Myocyte (in vitro differentiated cells): ENCODE results near the gene PNKP. TPM values are rescaled to one million over a fixed set of nuclear protein-coding genes. Genes with fewer than 3 reads are reported as not detected.
A peak's percentile ranks its signal among the peaks of the same experiment; 100 is the strongest.

Experiments
- DNase-seq: peaks from one replicate; pipeline ENCODE4 v3.0.0-alpha.2; 2012; ENCODE audit warnings: low read depth
- total RNA-seq: library from RNA; depleted of rRNA; stranded (reverse); fragments of >200 nt; gene quantifications from 2 replicates; pipeline ENCODE4 v1.2.3, GENCODE V29; 2014

Gene PNKP
- total RNA-seq, 1 donor from 2014 or later, result 31.1 TPM

DNA sequence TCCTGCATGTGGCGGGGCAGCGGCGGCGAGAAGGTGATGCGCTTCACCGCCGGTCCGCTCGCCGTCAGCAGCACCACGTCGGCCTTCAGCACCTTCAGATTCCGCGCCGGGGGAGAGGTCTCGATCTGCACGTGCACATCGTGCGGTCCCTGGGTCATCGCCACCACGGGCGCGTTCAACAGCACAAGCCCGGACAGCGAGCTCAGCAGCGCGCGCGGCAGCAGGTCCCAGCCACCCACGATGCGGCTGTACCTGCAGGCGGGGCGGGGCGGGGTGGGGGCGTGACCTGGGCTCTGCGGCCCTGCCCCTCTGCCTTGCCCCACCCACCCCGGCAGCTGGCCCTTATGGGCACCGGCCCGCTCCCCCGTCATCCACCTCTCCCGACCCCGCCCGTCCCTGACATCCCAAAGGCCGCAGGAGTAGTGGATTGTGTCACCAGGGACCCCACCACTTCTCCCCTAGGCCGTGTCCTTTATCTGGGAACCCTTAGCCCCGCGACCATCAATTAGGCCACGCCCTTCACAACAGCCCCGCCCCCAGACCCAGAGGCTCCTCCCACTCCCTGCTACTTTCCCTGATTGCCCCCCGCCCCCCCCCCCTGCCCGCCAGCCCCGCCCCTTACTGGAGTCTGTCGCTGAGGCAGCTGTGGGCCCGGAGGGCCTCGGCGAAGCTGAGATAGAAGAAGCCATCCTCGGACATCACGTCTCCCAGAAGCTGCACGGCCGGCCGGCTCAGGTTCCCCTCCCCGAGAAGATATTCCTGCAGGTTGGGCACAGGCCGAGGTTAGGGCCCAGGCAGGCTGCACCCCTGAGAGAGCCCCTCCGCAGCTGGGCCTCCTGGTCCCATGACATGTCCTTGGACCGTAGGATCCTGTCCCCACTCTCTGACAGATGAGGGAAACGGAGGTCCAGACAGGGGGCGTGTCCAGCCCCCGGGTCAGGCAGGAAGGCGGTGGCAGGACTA, 23.3 kb upstream of the PNKP start:
- no peak for DNase-seq

DNA sequence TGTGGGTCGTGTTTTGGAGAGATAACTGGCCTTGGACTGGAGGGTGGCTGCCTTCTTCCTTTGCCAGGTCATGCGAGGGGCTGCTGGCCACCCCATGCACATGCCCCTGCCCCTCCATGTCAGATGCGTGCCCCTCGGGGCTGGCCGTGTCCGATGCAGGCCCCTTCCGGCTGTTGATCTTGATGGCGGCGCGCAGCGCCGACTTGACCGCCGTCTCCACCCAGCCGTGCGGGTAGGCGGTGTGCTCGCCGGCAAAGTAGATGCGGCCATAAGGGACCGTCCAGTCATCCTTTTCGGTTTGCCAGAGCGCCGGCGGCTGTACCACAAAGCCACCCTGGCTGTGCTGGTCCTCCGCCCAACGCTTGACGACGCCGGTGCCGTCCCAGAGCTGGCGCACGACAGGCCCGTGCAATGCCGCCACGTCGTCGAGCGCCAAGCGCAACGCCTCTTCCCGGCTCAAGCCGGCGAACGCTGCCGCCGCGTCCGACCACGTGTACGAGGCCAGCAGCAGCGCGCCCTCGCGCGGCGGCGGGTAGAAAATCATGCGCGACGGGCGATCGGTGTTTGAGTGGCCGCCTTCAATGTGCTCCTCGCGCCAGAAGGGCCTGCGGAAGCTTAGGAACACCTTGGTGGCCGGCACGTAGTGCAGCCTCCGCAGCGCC, 22.4 kb upstream of the PNKP start:
- no peak for DNase-seq

DNA sequence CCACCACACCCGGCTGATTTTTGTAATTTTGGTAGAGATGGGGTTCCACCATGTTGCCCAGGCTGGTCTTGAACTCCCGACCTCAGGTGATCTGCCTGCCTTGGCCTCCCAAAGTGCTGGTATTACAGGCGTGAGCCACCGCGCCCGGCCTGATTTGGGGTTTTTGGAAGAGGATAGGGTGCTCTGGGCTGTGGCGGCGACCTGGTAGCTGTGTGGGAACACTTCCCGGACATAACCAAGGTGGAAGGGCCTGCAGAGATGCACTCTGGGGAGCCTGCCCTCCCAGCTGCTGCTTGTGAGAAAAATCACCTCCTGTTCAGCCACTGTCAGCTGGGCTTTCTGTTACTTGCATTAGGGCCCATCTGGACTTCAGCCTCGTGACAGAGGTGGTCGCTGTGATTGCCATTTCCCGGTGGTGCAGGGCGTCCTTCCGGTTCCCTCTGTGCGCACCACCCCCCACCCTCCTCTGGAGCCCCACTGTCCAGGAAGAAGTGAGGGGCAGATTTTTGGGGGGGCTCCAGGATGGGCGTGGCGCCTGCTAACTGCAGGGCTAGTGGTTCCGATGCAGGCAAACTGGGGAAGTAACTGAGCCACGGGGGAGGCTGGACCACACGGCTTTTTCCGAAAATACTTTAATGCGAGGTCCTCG, 21.8 kb upstream of the PNKP start:
- no peak for DNase-seq

DNA sequence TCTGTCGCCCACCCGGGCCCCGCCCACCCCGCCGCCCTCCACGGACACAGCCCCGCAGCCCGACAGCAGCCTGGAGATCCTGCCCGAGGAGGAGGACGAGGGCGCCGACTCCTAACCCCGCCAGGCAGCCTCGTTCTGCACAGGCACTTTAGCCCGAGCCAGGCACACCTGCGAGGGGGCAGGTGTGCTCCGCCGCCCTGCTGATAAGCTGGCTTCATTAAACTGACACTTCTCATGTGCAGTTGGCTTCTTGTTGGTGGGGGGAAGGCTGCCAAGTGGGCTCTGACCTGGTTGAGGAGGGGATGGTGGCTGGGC, 21.1 kb upstream of the PNKP start:
- DNase-seq, result no peak

DNA sequence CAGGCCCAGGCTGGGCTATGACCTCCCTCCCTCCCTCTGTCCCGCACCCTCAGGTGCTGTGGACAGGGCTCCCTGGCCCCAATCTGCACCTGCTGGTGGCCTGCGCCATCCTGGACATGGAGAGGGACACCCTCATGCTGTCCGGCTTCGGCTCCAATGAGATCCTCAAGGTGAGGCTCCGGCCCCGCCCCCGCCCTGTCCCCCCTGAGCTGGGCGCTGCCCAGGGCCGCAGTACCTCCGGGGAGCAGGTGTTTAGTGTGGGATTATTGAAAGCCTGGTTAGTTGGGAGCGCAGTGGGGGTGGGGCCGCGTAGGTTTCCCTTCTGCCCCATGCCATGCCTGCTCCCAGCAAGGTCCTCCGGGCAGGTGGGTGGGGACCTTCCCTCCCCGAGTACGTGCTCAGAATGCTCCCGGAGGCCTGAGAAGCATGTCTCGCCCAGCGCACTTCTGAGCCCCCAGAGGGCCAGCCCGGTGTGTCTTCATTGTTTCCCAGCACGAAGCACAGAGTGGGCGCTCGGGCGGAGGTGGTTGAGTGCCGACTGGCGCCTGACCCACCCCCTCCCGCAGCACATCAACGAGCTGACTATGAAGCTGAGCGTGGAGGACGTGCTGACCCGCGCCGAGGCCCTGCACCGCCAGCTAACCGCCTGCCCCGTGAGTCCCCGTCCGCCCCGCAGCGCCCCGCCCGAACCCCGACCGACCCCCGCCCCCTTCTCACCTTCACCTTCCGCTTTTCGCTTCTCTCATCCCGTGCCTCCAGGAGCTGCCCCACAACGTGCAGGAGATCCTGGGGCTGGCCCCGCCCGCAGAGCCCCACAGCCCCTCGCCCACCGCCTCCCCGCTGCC, 20.5 kb upstream of the PNKP start:
- DNase-seq, result no peak

DNA sequence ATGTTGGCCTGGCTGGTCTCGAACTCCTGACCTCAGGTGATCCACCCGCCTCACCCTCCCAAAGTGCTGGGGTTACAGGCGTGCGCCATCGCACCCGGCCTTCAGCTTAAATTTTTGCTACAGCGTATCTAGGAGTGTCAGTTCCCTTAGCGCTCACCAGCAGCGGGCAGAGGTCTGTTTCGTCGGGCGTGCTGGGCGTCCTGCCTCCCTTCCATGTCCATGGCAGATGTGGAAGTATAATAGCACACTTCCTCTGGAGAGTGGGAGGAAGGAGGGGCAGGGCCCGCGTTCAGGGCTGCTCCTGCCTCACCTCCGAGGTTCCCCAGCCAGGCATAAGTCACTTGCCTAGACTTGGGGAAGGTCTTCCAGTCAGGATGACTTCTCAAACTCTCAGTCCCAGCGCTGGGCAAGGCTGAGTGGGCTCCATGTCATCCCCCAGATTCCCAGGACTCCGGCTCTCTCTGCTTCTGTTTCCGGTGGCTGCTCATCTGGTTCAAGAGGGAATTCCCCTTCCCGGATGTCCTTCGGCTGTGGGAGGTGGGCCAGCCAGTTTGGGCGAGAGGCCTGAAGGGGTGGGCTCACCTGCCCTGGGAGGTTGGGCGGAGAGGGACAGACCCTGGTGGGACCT, 19.8 kb upstream of the PNKP start:
- DNase-seq, result no peak

DNA sequence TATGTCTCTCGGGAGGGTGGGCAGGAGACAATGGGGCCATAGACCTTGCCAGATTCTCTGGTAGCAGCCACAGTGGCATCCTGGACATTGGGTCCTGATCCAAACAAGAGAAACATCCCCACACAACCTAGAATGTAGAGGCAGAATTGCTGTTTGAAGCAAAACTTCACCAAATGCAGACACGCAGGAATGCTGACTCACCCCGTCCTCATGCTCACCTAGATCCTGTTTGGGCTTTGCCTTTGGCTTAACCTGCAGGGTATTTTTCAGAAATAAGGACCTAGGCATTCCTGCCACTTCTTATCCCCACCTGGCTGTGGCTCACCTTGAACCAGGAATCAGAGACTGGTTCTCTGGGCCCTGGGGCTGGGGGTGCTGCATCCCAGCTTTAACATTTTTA, 17.4 kb upstream of the PNKP start:
- DNase-seq, result no peak

DNA sequence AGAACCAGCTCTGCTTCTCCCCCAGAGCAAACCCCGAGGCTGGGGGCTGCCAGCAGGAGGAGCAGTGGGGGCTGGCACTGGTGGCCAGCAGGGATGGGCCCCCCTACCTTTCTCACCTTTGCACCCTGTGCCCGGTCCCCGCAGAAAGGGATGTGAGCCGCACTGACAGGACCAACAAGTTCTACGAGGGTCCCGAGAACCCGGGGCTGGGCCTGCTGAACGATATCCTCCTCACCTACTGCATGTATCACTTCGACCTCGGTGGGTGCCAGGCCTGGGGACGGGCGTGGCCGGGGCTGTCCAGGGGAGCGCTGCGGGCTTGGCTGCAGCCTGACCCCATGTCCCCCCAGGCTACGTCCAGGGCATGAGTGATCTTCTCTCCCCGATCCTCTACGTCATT, 16.7 kb upstream of the PNKP start:
- no peak for DNase-seq

DNA sequence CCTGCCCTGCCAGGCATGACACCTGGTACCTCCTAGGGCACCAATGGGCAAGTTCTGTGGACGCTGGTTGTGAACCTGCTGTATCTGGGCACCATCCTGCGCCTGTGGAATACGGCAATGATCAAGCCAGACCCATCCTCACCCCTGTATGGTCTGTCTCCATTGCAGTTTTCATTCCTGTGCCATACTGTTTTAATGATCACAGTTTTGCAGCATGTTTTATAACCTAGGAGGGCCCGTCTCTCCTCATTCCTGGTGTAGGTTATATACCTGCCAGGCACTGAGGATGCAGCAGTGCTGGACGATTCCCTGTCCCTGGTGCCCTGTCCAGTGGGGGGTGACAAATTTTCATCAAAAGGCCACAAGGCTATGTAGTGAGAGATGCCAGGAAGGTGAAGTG, 15.7 kb upstream of the PNKP start:
- DNase-seq, result no peak

DNA sequence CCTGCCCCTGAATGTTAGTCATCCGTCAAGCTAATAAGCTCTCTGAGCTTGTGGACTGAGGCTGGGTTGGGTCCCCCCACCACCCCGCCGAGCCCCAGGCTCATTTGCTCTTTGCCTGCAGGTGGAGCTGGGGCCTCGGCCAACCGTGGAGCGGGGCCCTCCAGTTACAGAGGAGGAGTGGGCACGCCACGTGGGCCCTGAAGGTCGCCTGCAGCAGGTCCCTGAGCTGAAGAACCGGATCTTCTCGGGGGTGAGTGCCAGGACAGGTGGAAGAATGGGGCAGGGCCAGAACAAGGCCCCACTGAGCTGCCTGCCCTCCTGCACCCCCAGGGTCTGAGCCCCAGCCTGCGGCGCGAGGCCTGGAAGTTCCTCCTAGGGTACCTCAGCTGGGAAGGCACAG, 15.3 kb upstream of the PNKP start:
- no peak for DNase-seq

DNA sequence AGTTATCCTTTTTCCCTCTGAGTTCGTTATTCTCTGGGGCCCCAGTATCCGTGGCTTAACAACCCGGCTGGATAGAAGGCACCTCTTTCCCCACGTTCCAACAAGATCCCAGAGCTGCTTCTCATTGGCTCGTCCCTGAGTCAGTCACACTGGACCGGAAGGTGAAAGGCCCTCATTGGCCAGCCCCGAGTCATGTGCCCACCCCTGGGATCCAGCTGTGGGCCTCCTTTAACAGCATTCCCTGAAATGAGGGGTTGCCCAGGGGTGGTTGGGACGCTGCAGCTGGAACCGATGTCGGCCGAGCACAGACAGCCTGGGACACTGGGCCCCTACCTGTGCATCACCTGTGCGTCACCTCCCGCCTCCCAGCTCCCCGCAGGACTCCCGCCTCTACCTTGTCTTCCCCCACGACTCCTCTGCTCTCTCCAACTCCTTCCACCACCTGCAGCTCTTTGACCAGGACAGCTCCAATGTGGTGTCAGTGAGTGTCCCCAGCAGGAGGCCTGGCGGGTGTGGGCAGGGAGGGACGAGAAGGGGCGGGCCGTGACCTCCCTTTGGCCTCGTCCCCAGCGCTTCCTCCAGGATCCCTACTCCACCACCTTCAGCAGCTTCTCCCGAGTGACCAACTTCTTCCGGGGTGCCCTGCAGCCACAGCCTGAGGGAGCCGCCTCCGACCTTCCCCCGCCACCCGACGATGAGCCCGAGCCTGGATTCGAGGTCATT, 14.5 kb upstream of the PNKP start:
- no peak for DNase-seq

DNA sequence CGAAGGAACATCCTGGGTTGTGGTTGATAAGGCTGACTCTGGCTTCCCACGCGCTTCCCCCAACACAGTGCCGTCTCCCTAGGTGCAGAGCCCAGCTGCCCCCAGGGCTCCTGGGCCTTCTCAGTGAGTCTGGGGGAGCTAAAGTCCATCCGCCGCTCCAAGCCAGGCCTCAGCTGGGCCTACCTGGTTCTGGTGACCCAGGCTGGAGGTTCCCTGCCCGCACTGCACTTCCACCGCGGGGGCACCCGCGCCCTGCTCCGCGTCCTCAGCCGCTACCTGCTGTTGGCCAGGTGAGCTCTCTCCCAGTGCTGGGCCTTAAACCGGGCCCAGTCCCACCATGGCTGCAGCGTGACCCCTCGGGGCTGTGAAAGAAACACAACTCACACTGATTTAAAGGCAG, 13.8 kb upstream of the PNKP start:
- DNase-seq, result no peak

DNA sequence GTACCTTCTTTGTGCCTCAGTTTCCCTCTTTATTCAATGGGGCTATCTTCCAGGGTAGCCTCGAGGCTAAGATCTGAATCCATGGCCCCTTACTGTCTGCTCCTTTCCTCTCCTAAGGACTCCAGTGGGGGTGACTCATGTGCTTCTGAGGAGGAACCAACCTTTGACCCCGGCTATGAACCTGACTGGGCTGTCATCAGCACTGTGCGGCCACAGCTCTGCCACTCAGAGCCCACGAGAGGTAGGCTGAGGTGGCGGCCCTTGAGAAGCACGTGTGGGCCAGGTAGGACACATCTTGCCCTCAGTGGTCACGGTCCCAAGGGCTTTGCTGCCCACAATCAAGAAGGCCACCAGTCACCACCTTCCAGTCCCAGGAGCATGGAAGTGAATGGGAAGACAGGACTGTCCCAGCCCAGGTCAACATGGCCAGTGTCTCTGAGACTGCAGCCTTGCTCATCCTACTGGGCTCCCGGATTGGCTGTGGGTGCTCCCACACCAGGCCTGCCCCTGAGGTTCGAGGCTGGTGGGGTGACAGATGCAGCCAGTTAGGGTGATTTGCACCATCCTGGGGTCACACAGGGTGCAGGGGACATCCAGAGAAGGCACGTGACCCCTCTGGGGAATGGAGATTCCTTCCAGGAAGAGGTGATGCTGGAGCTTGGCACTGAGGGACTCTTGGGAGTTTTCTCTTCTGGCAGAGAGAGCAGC, 12.9 kb upstream of the PNKP start:
- no peak for DNase-seq

DNA sequence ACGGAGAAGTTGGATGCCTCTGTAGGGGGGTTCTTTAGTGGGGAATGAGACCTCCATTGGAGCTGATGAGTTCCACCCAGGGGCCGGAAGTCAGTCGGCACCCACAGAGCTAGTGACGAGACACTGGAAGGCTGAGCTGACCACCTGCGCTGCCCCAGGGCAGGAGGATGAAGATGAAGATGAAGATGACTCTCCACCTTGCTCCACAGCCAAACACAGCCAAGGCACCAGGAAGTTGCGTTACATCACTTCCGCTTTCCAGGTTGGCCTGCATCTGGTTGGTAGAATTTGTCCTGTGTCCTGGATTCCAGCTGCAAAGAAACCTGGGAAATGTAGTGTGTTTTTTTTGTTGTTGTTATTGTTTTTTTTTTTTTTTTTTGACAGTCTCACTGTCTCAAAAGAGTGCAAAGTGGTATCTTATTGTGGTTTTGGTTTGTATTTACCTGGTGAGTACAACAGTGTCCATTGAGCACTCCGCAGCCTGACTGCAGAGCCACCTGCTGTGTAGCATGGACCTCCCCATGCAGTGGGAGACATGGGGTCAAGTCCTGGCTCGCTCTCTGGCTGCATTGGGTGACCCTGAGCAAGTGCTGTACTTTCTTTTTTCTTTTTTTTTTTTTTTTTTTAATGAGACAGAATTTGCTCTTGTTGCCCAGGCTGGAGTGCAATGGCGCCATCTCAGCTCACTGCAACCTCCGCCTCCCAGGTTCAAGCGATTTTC, 12.0 kb upstream of the PNKP start:
- DNase-seq, result no peak

DNA sequence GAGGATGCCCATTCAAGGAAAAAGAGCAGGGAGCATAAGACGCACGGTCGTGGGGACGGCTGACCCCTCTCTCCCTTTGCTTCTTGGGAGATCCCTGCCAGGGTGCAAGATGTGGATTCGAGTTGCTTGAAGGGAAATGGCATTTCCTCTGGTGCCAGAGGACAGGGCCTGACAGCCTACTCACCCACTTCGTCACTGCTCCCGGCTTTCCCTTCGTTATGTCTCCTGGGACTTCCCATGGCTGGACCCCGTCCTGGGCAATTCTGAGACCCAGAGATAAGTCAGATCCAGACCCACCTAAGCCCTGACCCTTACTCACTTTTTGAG, 11.3 kb upstream of the PNKP start:
- DNase-seq, result no peak

DNA sequence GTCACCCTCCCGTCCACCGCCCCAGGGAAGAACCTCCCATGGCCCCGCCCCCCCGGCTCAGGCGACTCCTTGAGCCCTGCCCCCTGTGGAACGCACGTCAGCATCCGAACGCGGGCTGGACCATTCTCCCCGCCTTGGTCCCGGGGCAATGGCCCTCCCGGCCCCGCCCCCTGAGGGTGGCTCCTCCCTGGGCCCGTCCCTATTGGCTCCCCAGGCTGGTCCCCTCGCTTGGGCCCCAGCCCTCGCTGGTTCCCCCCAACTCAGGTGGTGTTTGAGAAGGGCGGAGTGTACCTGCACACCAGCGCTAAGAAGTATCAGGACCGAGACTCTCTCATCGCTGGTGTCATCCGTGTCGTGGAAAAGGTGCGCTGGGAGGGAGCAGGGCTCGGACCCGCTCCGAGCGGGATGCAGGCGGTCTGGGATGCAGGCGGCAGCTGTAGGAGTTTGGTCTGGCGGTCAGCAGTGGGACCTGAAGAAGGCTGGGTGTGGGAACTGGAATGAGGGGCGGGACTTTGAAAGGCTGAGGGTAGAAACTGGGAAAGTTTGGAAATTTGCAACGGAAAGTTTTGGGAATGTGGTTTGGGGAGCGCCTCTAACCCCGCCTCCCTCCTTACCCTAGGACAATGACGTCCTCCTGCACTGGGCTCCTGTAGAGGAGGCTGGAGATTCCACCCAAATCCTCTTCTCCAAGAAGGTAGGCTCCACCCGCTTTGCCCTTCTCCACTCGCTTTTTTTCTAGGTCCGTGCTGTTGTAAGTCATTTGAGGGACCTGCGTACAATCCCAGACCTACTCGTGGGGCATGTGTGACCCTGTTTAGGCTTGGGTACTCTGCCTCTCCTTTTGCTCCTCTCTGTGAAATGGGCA, 10.7 kb upstream of the PNKP start:
- peak; percentile 98 for DNase-seq

DNA sequence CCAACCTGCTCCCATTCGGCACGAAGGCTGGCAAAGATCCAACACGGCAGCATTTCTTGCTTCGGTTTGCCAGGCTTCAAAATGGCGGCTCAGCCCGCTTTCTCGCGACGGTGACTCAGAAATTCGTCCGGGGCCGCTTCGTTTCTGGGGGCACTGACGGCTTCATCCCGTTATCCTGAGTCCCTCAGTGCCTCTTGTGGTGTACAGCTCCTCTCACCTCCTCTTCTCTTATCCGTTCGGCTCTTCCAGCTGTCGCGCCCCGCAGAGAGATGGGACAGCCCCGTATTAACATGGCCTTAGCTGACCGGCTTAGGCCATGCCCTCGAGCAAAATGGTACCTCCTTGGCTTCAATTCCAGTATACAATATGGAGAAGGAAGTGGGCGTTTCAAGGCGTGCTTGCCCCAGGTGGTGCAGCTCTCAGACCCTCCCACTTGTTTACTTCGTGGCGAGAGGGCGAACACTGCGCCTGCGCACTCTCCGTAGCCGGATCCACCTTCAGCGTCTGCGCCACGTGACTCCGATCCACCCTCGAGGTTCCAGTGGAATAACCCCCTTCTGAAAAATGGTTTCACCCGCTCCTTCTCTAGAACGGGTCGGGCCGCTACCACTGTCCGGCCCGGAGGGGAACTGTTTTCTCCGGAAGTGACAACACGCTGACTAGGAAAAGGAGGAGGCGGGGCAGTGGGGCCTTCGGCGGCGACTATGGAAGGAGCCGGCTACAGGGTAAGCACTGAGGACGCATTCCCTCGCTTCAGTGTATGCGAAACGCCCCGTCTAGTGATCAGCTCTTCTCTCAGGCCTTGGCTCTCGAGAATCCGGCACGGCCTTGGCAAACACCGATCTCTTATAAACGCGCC, 9.9 kb upstream of the PNKP start, which contains the start of the genes AKT1S1 and TBC1D17:
Gene AKT1S1, minus strand, starts transcription at position 336 of the 859 bp plus-strand sequence. CDS start 4,060 bp downstream, outside the sequence.
Gene TBC1D17, plus strand, starts transcription at position 683 of the 859 bp plus-strand sequence. Its CDS starts 22 bp downstream, at position 705.
- DNase-seq, result peak; percentile 100
